Adipocyte (in vitro differentiated cells): ENCODE measurements around the gene EHMT2.
A peak's percentile ranks its signal among the peaks of the same experiment; 100 is the strongest.
"Not testable (repeated sequence)": the region's sequence is repeated elsewhere in the genome, so short reads cannot be mapped to it uniquely, and the experiment has no call there.

Source experiments
- DNase-seq: peaks from one replicate; pipeline ENCODE4 v3.0.0-alpha.2; 2015; ENCODE audit warnings: low read depth
- H3K27me3 ChIP-seq: replicated peaks from 2 replicates; pipeline ENCODE4 v1.7.0; 2013; ENCODE audit warnings: mild to moderate bottlenecking, low read length, moderate library complexity; ENCODE audit not compliant: control insufficient read depth, insufficient read depth
- H3K36me3 ChIP-seq: 2 replicates; pipeline ENCODE4 v1.7.0; 2013; ENCODE audit warnings: low read length, mild to moderate bottlenecking, moderate library complexity; ENCODE audit not compliant: control insufficient read depth, insufficient read depth, severe bottlenecking
- H3K4me1 ChIP-seq: 2 replicates; pipeline ENCODE4 v1.7.0; 2013; ENCODE audit warnings: mild to moderate bottlenecking, low read length, moderate library complexity; ENCODE audit not compliant: control insufficient read depth, insufficient read depth
- H3K4me3 ChIP-seq: 2 replicates; pipeline ENCODE4 v1.7.0; 2013; ENCODE audit warnings: mild to moderate bottlenecking, low read length, moderate library complexity
- H3K9ac ChIP-seq: 2 replicates; pipeline ENCODE4 v1.7.0; 2013; ENCODE audit warnings: mild to moderate bottlenecking, low read length, moderate library complexity
- H3K9me3 ChIP-seq: 2 replicates; pipeline ENCODE4 v1.7.0; 2013; ENCODE audit warnings: mild to moderate bottlenecking, low read length, moderate library complexity; ENCODE audit not compliant: control insufficient read depth

The EHMT2 gene

DNA sequence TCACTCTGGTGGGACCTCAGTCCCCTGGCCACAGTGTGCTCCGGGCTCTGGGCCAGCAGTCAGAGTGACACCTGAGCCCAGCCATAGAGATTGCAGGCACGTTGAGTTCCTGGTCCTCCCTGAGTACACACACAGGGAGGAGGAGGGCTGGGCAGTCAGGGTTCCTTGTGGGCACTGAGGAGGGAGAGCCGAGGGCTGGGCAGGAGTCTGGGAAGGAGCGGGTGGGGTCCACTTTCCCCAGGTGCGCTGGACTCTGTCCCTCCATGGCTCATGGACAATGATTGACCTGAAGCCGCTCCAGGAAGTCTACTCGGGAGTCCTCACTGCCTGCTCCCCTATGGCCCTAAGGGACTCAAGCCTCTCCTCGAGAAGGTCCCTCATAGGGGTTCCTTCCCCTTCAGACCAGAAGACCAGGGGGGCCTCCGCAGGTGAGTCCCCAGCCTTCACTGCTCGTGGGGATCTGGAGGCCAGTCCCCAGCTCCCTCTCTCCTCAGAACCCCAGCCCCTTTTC is 19.8 kb downstream of the EHMT2 start:
- no peak for DNase-seq
- no peaks in the 10 kb centered on the region for H3K9me3 ChIP-seq
- H3K27me3 ChIP-seq, result no peaks in the 10 kb centered on the region
- H3K9ac ChIP-seq, result no peak overlapping the region
- H3K4me3 ChIP-seq, result no peak overlapping the region
- peaks cover 29% of the 10 kb centered on the region for H3K36me3 ChIP-seq
- no peaks in the 10 kb centered on the region for H3K4me1 ChIP-seq

DNA sequence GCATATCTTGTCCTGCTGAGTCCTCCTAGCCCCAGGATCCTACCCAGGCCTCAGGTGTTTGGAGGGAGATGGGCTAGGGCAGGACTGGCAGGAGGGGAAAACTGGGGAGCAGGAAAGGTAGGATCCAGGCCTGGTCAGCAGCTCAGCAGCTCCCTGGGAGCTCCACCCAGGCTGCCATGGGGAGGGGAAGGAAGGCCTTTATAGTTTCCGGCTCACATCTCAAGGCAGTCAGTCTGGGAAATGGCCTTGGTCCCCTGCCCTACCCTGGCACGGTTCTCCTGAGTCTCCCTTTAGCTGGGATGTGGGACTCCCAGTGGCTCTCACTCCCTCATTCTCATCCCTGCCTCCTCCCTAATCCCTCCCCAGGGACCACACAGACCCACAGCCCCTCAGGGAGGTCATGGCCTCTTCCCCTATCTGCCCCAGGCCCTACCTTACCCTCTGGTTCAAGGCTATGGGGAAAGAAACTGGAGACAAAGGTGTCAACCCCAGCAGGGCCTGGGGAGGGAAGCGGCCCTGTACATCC is 20.3 kb downstream of the EHMT2 start:
- Histone ChIP-seq H3K9me3 (no peaks in the 10 kb centered on the region), H3K4me3 (no peak overlapping the region), H3K9ac (no peak overlapping the region), H3K27me3 (no peaks in the 10 kb centered on the region), H3K4me1 (no peaks in the 10 kb centered on the region), H3K36me3 (peaks cover 24% of the 10 kb centered on the region)
- DNase-seq, result no peak

DNA sequence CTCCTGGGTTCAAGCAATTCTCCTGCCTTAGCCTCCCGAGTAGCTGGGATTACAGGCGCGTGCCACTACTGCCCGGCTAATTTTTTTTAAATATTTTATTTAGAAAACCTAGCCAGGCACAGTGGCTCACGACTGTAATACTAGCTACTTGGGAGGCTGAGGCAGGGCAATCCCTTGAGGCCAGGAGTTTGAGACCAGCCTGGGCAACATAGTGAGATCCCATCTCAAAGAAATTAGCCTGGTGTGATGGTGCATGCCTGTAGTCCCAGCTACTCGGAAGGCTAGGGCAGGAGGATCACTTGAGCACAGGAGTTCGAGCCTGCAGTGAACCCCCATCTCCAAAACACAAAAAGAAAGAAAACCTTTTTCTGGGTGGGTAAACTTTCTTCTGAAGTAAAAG is 21.1 kb downstream of the EHMT2 start:
- Histone ChIP-seq H3K9me3 (no peaks in the 10 kb centered on the region), H3K9ac (no peak overlapping the region), H3K36me3 (peaks cover 20% of the 10 kb centered on the region)

DNA sequence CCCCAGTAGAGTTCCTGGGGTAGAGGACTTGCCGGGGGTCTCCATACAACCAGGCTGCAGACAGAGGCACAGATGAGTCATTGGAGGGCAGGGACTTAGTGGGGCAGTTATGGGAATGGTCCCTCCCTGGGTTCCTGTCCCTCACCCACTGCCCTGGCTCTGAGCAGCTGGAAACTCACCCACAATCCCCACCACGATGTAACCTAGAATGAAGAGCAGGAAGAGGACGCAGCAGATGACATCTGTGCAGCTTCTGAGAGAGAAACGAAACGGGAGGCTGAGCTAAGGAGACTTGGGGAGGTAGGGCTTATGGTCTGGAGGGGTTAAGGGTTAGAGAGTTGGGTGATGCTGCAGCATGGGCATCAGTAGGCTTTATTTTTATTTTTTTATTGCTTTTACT is 21.6 kb downstream of the EHMT2 start:
- Histone ChIP-seq H3K9ac (no peak overlapping the region), H3K9me3 (no peaks in the 10 kb centered on the region), H3K4me1 (no peaks in the 10 kb centered on the region), H3K4me3 (no peak overlapping the region), H3K27me3 (no peaks in the 10 kb centered on the region), H3K36me3 (peaks cover 15% of the 10 kb centered on the region)
- no peak for DNase-seq

More for the DNA sequence above, 21.1 kb downstream of the EHMT2 start:
- Histone ChIP-seq H3K4me3 (no peak overlapping the region), H3K27me3 (no peaks in the 10 kb centered on the region), H3K4me1 (no peaks in the 10 kb centered on the region)
- DNase-seq, result no peak

DNA sequence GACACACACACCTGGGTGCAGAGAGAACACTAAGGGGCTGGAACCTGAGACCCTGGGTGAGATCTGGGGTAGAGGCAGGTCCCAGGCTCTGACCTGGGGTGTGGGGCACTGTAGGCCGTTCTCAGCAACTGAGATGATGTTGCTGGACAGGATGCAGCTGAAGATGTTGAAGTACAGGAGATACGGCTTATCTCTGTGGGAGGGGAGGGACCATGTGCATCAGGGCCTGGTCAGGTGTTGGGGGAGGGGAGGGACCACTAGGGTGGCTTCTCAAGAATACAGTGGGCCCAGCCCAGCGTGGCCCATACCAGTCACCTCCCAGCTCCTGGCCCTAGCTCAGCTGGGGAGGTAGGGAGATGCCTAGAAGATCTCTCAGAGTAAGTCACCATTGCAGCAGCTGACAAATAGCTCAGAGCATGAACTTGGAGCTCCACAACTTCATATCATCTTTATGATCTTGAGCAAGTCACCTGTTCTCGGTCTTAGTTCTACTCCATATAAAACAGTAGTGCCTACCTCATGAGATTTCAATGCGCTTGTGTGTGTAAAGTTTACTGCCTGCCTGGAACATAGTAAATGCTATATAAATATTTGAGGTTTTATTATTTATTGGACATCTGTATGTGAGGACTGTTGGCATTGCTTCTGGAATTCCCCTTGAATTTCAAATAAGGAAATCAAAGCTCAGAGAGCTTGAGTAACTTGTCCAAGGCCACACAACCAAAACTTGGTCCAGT is 22.5 kb downstream of the EHMT2 start:
- Histone ChIP-seq H3K4me3 (no peak overlapping the region), H3K4me1 (no peaks in the 10 kb centered on the region), H3K27me3 (no peaks in the 10 kb centered on the region), H3K9me3 (no peaks in the 10 kb centered on the region), H3K36me3 (peaks cover 7% of the 10 kb centered on the region), H3K9ac (no peak overlapping the region)
- no peak for DNase-seq

DNA sequence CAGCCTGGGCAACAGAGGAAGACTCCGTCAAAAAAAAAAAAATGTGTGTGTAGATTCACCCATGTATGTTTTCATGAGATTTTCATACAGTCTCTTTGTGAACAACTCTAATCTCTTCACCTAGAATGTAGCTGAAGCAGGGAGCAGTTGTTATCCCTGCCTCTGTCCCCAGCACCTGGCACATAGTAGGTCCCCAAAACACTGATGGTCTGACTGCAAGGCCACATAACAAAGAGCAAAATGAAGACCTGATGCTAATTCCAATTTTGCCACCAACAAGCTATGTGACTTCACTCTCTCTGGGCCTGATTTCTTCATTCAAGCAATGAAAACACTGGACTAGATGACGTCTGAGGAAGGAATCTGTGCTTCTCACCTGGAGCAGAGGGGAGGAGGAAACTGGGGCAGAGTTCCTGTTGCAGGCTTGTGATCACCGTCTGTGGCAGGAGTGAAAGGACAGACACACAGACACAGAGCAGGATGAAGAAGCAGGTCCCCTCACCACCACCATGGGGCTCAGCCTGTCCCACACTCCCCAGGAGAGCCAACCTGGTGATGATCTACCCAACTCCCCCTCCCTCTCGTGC is 23.3 kb downstream of the EHMT2 start:
- Histone ChIP-seq H3K9ac (no peak overlapping the region), H3K4me3 (no peak overlapping the region), H3K27me3 (peaks cover under 1% of the 10 kb centered on the region), H3K9me3 (no peaks in the 10 kb centered on the region), H3K36me3 (no peaks in the 10 kb centered on the region), H3K4me1 (no peaks in the 10 kb centered on the region)
- DNase-seq, result no peak

DNA sequence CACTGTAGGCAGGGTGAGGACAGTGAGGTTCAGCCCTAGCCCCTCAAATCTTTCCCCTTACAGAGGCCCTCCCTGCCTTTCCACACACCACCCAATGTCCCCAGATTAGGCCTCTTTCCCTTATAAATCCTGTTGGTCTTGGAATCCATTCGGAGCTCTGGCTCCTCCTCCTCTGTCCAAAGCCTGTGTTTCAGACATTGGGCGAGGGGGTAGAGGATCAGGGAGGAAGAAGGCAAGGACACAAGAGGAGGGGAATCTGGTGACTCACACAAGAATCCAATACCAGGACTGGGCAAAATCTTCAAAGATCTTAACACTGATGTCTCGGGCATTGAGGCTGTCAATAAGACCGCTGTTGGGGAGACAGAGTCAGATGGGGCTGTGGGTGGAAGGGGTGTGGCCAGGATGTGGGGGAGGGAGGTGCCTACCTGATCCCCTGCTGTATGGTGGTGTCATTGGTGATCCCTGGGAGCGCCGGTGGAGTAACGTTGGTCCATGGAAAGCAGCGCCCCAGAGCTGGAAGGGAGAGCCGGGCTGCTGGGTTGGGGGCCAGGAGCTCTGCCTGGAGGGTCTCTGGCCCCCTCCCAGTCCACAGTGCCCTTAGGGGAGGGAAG is 26.3 kb downstream of the EHMT2 start:
- Histone ChIP-seq H3K27me3 (peaks cover 7% of the 10 kb centered on the region), H3K9ac (no peak overlapping the region), H3K4me3 (no peak overlapping the region), H3K36me3 (no peaks in the 10 kb centered on the region), H3K9me3 (no peaks in the 10 kb centered on the region), H3K4me1 (no peaks in the 10 kb centered on the region)
- peak; percentile 44 for DNase-seq

DNA sequence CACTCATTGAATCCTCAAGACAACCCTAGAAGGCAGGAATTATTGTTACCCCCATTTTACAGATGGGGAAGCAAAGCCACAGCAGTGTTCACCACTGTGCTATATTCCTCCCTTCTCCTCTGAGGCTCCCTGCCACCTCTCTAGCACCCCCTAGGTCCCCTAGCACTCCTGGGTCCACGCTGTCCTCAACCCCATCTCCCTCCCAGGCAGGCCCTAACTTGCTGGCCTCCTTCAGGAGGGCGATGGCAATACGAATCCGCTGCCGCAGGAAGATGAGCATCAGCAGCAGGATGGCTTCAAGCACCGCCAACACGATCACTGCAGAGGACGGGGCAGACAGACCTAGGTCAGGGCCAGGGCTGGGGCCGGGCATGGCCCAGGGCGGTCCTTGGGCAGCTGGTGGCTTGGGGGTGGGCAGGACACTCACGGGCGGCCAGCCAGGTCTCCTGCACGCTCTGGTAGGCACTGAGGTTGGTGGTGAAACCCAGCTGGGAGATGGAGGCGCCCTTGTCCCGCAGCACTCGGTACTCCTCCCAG is 27.0 kb downstream of the EHMT2 start:
- H3K4me1 ChIP-seq, result no peaks in the 10 kb centered on the region
- H3K9me3 ChIP-seq, result no peaks in the 10 kb centered on the region
- H3K9ac ChIP-seq, result no peak overlapping the region
- DNase-seq, result no peak
- peaks cover 7% of the 10 kb centered on the region for H3K27me3 ChIP-seq
- H3K36me3 ChIP-seq, result no peaks in the 10 kb centered on the region
- H3K4me3 ChIP-seq, result no peak overlapping the region

DNA sequence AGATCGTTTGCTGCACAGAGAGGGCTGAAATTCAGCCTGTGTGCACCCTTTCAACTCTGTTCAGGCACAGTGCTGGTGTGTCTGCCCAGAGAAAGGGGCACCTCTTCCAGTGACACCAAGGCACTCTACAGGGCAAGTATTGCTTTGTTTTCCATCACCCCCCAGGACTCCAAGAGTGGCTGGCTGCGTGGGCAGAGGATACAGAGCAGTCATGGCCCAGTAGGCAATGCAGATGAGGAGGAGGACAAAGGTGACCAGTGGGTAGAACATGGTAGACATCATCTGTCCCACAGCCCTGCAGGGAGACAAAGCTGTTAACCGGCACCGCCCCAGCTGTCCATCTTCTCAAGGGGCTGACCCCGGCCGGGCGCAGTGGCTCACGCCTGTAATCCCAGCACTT is 28.2 kb downstream of the EHMT2 start:
- DNase-seq, result no peak
- H3K27me3 ChIP-seq, result peaks cover 7% of the 10 kb centered on the region
- no peaks in the 10 kb centered on the region for H3K36me3 ChIP-seq
- no peak overlapping the region for H3K9ac ChIP-seq
- H3K4me3 ChIP-seq, result no peak overlapping the region
- H3K9me3 ChIP-seq, result no peaks in the 10 kb centered on the region
- H3K4me1 ChIP-seq, result no peaks in the 10 kb centered on the region

DNA sequence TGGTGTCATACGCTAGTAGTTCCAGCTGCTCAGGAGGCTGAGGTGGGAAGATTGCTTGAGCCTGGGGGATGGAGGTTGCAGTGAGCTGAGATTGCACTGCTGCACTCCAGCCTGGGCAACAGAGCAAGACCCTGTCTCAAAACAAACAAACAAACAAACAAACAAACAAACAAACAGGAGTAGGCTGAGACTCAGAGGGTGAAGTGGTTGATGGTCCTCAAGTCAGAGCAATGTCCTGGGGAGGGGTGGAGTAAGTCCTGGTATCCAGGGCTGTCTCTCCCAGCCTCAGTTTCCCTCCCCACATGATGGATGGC is 28.9 kb downstream of the EHMT2 start:
- not testable (repeated sequence) for DNase-seq, H3K9ac ChIP-seq

More for the DNA sequence above, 28.9 kb downstream of the EHMT2 start:
- not testable (repeated sequence) for H3K36me3 ChIP-seq, H3K27me3 ChIP-seq, H3K4me1 ChIP-seq, H3K4me3 ChIP-seq, H3K9me3 ChIP-seq
